Cerebellar cortex (tissue), 1 donor: Measurements from ENCODE around the gene POC1A.
A peak's percentile ranks its signal among the peaks of the same experiment; 100 is the strongest.

Experiments
- DNase-seq: peaks from one replicate; pipeline ENCODE4 v3.0.0-alpha.2; 2015; ENCODE audit warnings: low spot score

Gene POC1A

GRCh38 chr3:52085681-52086282, 68.4 kb downstream of the POC1A start:
- no peak for DNase-seq

- DNase-seq, result no peak
These were observed 69.1 kb downstream of the POC1A start for GRCh38 chr3:52084954-52085680.

- DNase-seq, result no peak
These were observed 69.8 kb downstream of the POC1A start for GRCh38 chr3:52084216-52084945.

GRCh38 chr3:52083556-52084087, 70.6 kb downstream of the POC1A start:
- no peak for DNase-seq

- no peak for DNase-seq
These were observed 71.3 kb downstream of the POC1A start for GRCh38 chr3:52082951-52083350.

- DNase-seq, result no peak
These were observed 73.1 kb downstream of the POC1A start for GRCh38 chr3:52080830-52081719.

- DNase-seq, result no peak
These were observed 74.3 kb downstream of the POC1A start for GRCh38 chr3:52079958-52080357.

GRCh38 chr3:52078781-52079560, 75.3 kb downstream of the POC1A start:
- DNase-seq, result peak; percentile 31

- no peak for DNase-seq
These were observed 76.3 kb downstream of the POC1A start for GRCh38 chr3:52077925-52078324.

GRCh38 chr3:52076896-52077780, 77.1 kb downstream of the POC1A start:
- DNase-seq, result no peak

GRCh38 chr3:52073490-52073889, 80.7 kb downstream of the POC1A start:
- DNase-seq, result no peak

GRCh38 chr3:52072471-52072870, 81.8 kb downstream of the POC1A start:
- DNase-seq, result no peak

GRCh38 chr3:52072020-52072419, 82.2 kb downstream of the POC1A start:
- DNase-seq, result no peak

GRCh38 chr3:52070724-52071621, 83.2 kb downstream of the POC1A start:
- peak; percentile 88 for DNase-seq

GRCh38 chr3:52069855-52070254, 84.4 kb downstream of the POC1A start:
- DNase-seq, result peak; percentile 67

GRCh38 chr3:52069135-52069534, 85.1 kb downstream of the POC1A start:
- DNase-seq, result no peak

GRCh38 chr3:52068730-52069129, 85.5 kb downstream of the POC1A start:
- no peak for DNase-seq

- DNase-seq, result no peak
These were observed 86.1 kb downstream of the POC1A start for GRCh38 chr3:52068055-52068571.

GRCh38 chr3:52067526-52067925, 86.7 kb downstream of the POC1A start:
- DNase-seq, result no peak
